Activated CD4-positive, alpha-beta T cell treated with anti-CD3 and anti-CD28 coated beads, Interleukin-10, Interleukin-2, amounts not matched to agents 100 ng/mL and 50 ng/mL, durations not matched to agents 16 hours and 8 hours (primary cell): ENCODE results near the gene BARD1.
A peak's percentile ranks its signal among the peaks of the same experiment; 100 is the strongest.
"Not testable (repeated sequence)": the region's sequence is repeated elsewhere in the genome, so short reads cannot be mapped to it uniquely, and the experiment has no call there.

ENCODE experiments used
- DNase-seq: peaks from one replicate; pipeline ENCODE4 v3.0.0-alpha.2; 2020

The BARD1 gene

GRCh38 chr2:214753455-214753854 is 56.0 kb downstream of the BARD1 start:
- DNase-seq: no peak

GRCh38 chr2:214750529-214750928 is 59.0 kb downstream of the BARD1 start:
- DNase-seq: peak; percentile 38

GRCh38 chr2:214747992-214748391 is 61.5 kb downstream of the BARD1 start:
- no peak for DNase-seq

- no peak for DNase-seq
Measured at GRCh38 chr2:214742119-214742518, 67.4 kb downstream of the BARD1 start.

- DNase-seq: no peak
Measured at GRCh38 chr2:214740867-214741395, 68.6 kb downstream of the BARD1 start.

- DNase-seq: peak; percentile 82
Measured at GRCh38 chr2:214737188-214737587, 72.3 kb downstream of the BARD1 start.

- DNase-seq: peak; percentile 44
Measured at GRCh38 chr2:214730800-214731407, 78.6 kb downstream of the BARD1 start.

GRCh38 chr2:214730248-214730647 is 79.2 kb downstream of the BARD1 start:
- no peak for DNase-seq

- no peak for DNase-seq
Measured at GRCh38 chr2:214724741-214725140, 84.7 kb downstream of the BARD1 start.

GRCh38 chr2:214717837-214718236 is 91.6 kb downstream of the BARD1 start:
- not testable (repeated sequence) for DNase-seq

GRCh38 chr2:214716811-214717560 is 92.5 kb downstream of the BARD1 start:
- DNase-seq: no peak

GRCh38 chr2:214715025-214715424 is 94.5 kb downstream of the BARD1 start:
- no peak for DNase-seq

GRCh38 chr2:214713080-214713830 is 96.2 kb downstream of the BARD1 start:
- DNase-seq: no peak

GRCh38 chr2:214710729-214711128 is 98.8 kb downstream of the BARD1 start:
- DNase-seq: no peak

- no peak for DNase-seq
Measured at GRCh38 chr2:214706986-214707385, 102.5 kb downstream of the BARD1 start.

- DNase-seq: no peak
Measured at GRCh38 chr2:214699236-214699635, 110.2 kb downstream of the BARD1 start.

- no peak for DNase-seq
Measured at GRCh38 chr2:214696681-214697080, 112.8 kb downstream of the BARD1 start.

- DNase-seq: no peak
Measured at GRCh38 chr2:214695789-214696188, 113.7 kb downstream of the BARD1 start.

GRCh38 chr2:214683557-214683956 is 125.9 kb downstream of the BARD1 start:
- not testable (repeated sequence) for DNase-seq

- no peak for DNase-seq
Measured at GRCh38 chr2:214679736-214680135, 129.7 kb downstream of the BARD1 start.

GRCh38 chr2:214676421-214677089 is 132.9 kb downstream of the BARD1 start:
- DNase-seq: no peak
